Natural killer cell treated with Interleukin-12 subunit alpha and Interleukin-12 subunit beta and Interleukin-15 and Interleukin-18, amount 100 ng/mL, for 72 hours (primary cell): ENCODE data around the gene NRXN3. TPM values are rescaled to one million over a fixed set of nuclear protein-coding genes. Genes with fewer than 3 reads are reported as not detected.

ENCODE experiments used
- ATAC-seq, 2 donors: fragments of 150-1000 bp; cut with Tn5 transposase in 1 of 2; sonication (Bioruptor Pico), chemical (Tn5 transposase) in 1 of 2; 2 replicates each; pipeline ENCODE4 v1.10.0; 2021
- DNase-seq: peaks from one replicate; pipeline ENCODE4 v3.0.0; 2022; ENCODE audit warnings: low spot score
- H3K27ac Mint-ChIP-seq, 2 donors: 1 replicate in 1 of 2; 2 replicates in 1 of 2; pipeline ENCODE4 v1.8.0; 2022; ENCODE audit warnings: mixed read lengths in 2 of 2, mild to moderate bottlenecking in 1 of 2, moderate library complexity in 1 of 2
- H3K27me3 Mint-ChIP-seq, 2 donors: 1 replicate in 1 of 2; 2 replicates in 1 of 2; pipeline ENCODE4 v1.8.0; 2022; ENCODE audit warnings: mixed read lengths in 2 of 2
- H3K36me3 Mint-ChIP-seq: one replicate; pipeline ENCODE4 v1.8.0; 2022; ENCODE audit warnings: mixed read lengths
- H3K4me1 Mint-ChIP-seq, 2 donors: 1 replicate in 1 of 2; 2 replicates in 1 of 2; pipeline ENCODE4 v1.8.0; 2022; ENCODE audit warnings: low read depth in 2 of 2, mixed read lengths in 2 of 2, mild to moderate bottlenecking in 1 of 2
- H3K4me3 Mint-ChIP-seq: one replicate; pipeline ENCODE4 v1.8.0; 2022; ENCODE audit warnings: mixed read lengths
- H3K9me3 Mint-ChIP-seq: 2 replicates; pipeline ENCODE4 v1.8.0; 2022; ENCODE audit warnings: mixed read lengths
- total RNA-seq, 2 donors: library from RNA; stranded (reverse); gene quantifications; one replicate each; pipeline ENCODE4 v1.2.3, GENCODE V29; 2022

Gene NRXN3
- total RNA-seq, 2 donors from 2014 or later: not detected

DNA sequence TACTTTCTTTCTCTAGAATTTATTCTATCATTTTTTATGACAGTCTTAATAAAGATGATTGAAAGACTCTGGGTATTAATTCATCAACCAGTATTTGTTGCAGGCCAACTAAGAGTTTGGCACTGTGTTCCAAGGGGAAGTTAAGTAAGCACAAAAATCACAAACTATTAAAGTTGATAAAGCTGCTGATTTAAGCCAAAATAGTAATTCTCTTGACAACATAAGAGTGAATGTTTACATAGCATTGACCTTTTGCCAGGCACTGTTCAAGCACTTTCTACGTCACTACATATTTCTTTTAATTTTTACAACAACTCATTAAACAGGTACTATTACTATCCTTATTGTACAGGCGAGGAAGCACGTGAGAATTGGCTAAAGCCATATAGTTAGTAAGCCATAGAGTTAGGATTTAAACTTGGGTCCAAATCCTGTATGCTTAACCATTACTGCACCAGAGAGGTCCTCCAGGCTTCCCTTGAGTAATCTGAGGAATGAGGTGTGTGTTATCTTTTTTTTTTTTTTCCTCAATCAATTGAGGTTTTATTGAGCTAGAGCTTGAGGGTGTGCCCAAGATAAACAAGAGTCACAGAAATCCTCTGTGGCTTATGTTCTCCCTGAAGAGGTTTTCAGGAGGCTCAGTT, 1031.5 kb downstream of the NRXN3 start:
- DNase-seq (no peak), ATAC-seq (no peak)
- no peak overlapping the region for H3K27ac Mint-ChIP-seq

GRCh38 chr14:79204591-79204990, 1034.4 kb downstream of the NRXN3 start:
- Mint-ChIP-seq H3K27me3 (no peaks in the 10 kb centered on the region), H3K4me1 (no peaks in the 10 kb centered on the region), H3K9me3 (peaks cover 10% of the 10 kb centered on the region), H3K36me3 (no peaks in the 10 kb centered on the region), H3K27ac (no peak overlapping the region), H3K4me3 (no peak overlapping the region)
- ATAC-seq (no peak), DNase-seq (no peak)

More for the DNA sequence above, 1031.5 kb downstream of the NRXN3 start:
- H3K36me3 Mint-ChIP-seq: no peaks in the 10 kb centered on the region
- no peaks in the 10 kb centered on the region for H3K27me3 Mint-ChIP-seq
- no peak overlapping the region for H3K4me3 Mint-ChIP-seq
- peaks cover 16% of the 10 kb centered on the region for H3K9me3 Mint-ChIP-seq
- no peaks in the 10 kb centered on the region for H3K4me1 Mint-ChIP-seq

- no peak overlapping the region for H3K27ac Mint-ChIP-seq
- ATAC-seq: no peak
- no peaks in the 10 kb centered on the region for H3K27me3 Mint-ChIP-seq
- H3K4me1 Mint-ChIP-seq: no peaks in the 10 kb centered on the region
- no peak overlapping the region for H3K4me3 Mint-ChIP-seq
- peaks cover 6% of the 10 kb centered on the region for H3K9me3 Mint-ChIP-seq
- no peaks in the 10 kb centered on the region for H3K36me3 Mint-ChIP-seq
- no peak for DNase-seq
Observed at GRCh38 chr14:79209418-79209817, 1039.2 kb downstream of the NRXN3 start.

DNA sequence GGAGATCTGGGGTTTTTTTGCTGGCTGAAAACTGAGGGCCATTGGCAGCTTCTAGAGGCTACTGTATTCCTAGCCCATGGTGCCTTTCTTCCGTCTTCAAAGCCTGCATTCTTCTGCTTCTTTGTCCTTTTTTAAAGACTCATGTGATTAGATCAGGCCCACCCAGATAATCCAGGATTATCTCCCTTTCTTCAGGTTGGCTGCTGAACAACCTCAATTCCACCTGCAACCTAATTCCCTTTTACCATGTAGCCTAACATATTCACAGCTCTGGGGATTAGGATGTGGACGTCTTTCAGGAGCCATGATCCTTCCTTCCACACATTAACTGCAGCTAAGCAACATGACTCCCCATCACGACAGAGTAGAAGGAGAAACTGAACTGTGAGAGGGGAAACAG, 1055.6 kb downstream of the NRXN3 start:
- Mint-ChIP-seq H3K4me3 (no peak overlapping the region), H3K9me3 (peaks cover 4% of the 10 kb centered on the region), H3K27me3 (no peaks in the 10 kb centered on the region), H3K4me1 (no peaks in the 10 kb centered on the region), H3K27ac (no peak overlapping the region), H3K36me3 (no peaks in the 10 kb centered on the region)
- no peak for ATAC-seq
- no peak for DNase-seq

DNA sequence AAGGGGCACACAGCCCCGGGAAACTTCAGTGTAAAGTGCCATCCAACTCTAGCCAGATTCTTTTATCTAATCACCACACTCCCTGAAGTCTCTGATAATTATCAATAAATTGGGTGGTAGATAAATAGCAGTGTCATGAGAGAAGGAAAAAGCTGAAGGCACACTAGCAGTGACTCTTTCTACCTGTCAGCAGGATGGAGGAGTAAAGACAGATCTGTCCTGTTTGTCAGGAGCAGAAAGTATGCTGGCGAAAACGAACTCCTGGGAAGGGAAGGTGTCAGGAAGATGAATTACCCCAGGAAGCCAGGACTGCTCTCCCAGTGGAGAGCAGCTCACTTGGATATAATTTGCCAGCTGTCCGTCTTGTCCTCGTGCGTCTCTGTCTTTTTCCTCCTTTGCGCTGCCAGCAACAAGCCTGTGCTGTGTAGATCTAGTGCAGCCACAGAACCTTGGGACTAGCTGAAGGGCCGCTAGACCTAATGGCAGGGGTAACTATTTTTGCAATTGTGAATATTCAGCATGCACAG, 1059.3 kb downstream of the NRXN3 start:
- no peak overlapping the region for H3K27ac Mint-ChIP-seq
- no peaks in the 10 kb centered on the region for H3K36me3 Mint-ChIP-seq
- H3K9me3 Mint-ChIP-seq: peaks cover 3% of the 10 kb centered on the region
- H3K27me3 Mint-ChIP-seq: no peaks in the 10 kb centered on the region
- H3K4me1 Mint-ChIP-seq: no peaks in the 10 kb centered on the region
- DNase-seq (no peak), ATAC-seq (no peak)
- no peak overlapping the region for H3K4me3 Mint-ChIP-seq

GRCh38 chr14:79242666-79243065, 1072.5 kb downstream of the NRXN3 start:
- ATAC-seq (no peak), DNase-seq (no peak)
- Mint-ChIP-seq H3K36me3 (no peaks in the 10 kb centered on the region), H3K4me3 (no peak overlapping the region), H3K27ac (no peak overlapping the region), H3K27me3 (no peaks in the 10 kb centered on the region), H3K4me1 (no peaks in the 10 kb centered on the region), H3K9me3 (peaks cover 19% of the 10 kb centered on the region)

GRCh38 chr14:79246173-79246572, 1076.0 kb downstream of the NRXN3 start:
- DNase-seq: no peak
- Mint-ChIP-seq H3K9me3 (peaks cover 16% of the 10 kb centered on the region), H3K27me3 (no peaks in the 10 kb centered on the region), H3K27ac (no peak overlapping the region), H3K4me1 (no peaks in the 10 kb centered on the region), H3K4me3 (no peak overlapping the region), H3K36me3 (no peaks in the 10 kb centered on the region)
- ATAC-seq: no peak

GRCh38 chr14:79248126-79248525, 1078.0 kb downstream of the NRXN3 start:
- Mint-ChIP-seq H3K9me3 (peaks cover 15% of the 10 kb centered on the region), H3K27ac (no peak overlapping the region), H3K27me3 (no peaks in the 10 kb centered on the region), H3K36me3 (no peaks in the 10 kb centered on the region), H3K4me1 (no peaks in the 10 kb centered on the region), H3K4me3 (no peak overlapping the region)
- DNase-seq (no peak), ATAC-seq (no peak)

DNA sequence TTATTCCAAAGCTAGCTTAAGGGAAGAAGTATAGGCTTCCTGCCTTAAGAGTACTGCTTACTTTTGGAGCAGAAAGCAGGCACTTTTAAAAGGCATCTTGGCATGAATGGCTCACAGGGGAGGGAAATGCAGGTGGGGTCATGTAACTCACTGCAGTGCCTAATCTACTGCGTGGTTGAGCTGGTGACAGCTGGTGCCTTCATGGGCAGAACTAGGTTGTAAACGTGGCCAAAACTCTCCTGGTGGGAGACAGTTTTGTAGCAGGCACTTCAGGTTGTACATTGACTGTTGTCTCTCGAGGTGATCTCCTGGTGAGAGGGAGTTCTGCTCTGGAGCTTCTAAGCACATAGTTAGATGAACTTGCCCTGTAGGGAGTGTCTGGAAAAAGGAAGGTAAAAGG, 1078.6 kb downstream of the NRXN3 start:
- no peaks in the 10 kb centered on the region for H3K27me3 Mint-ChIP-seq
- ATAC-seq (no peak), DNase-seq (no peak)
- no peaks in the 10 kb centered on the region for H3K36me3 Mint-ChIP-seq
- peaks cover 15% of the 10 kb centered on the region for H3K9me3 Mint-ChIP-seq
- H3K4me1 Mint-ChIP-seq: no peaks in the 10 kb centered on the region
- H3K27ac Mint-ChIP-seq: no peak overlapping the region
- no peak overlapping the region for H3K4me3 Mint-ChIP-seq

DNA sequence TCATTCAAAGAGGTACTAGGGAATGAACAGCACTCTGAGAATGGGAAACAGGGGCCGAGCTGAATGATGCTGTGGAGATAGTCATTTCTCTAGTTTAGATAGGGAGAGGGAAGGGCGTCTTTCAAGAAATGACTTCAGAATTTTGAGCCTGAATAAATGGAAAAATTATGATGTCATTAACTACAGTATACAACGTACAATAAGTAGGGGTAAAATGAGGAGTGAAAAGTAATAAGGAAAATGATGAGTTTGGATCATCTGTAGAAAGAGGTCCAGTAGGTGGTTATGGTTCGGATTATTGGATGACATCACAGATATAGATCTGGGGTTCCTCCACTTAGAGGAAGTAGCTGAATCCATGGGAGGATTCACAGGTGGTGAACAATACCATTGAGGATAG, 1081.1 kb downstream of the NRXN3 start:
- H3K4me3 Mint-ChIP-seq: no peak overlapping the region
- H3K27ac Mint-ChIP-seq: no peak overlapping the region
- H3K9me3 Mint-ChIP-seq: peaks cover 21% of the 10 kb centered on the region
- DNase-seq (no peak), ATAC-seq (no peak)
- H3K36me3 Mint-ChIP-seq: peaks cover 4% of the 10 kb centered on the region
- no peaks in the 10 kb centered on the region for H3K27me3 Mint-ChIP-seq
- H3K4me1 Mint-ChIP-seq: no peaks in the 10 kb centered on the region

DNA sequence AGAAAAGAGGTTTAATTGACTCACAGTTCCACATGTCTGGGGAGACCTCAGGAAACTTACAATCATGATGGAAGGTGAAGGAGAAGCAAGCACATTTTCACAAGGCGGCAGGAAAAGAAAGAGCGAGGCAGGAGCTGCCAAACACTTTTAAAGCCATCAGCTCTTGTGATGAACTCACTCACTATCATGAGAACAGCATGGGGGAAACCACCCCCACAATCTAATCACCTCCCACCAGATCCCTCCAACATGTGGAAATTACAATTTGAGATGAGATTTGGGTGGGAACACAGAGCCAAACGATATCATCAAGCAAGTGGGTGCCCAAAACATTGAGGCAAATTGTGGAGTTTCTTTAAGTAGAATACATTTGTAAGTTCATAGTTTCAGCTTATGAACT, 1083.4 kb downstream of the NRXN3 start:
- Mint-ChIP-seq H3K9me3 (peaks cover 20% of the 10 kb centered on the region), H3K36me3 (peaks cover 4% of the 10 kb centered on the region), H3K4me1 (no peaks in the 10 kb centered on the region), H3K27me3 (no peaks in the 10 kb centered on the region), H3K4me3 (no peak overlapping the region), H3K27ac (no peak overlapping the region)
- DNase-seq (no peak), ATAC-seq (no peak)

GRCh38 chr14:79254069-79254775, 1084.0 kb downstream of the NRXN3 start:
- H3K4me1 Mint-ChIP-seq: no peaks in the 10 kb centered on the region
- DNase-seq (no peak), ATAC-seq (no peak)
- H3K9me3 Mint-ChIP-seq: peaks cover 16% of the 10 kb centered on the region
- no peak overlapping the region for H3K4me3 Mint-ChIP-seq
- no peak overlapping the region for H3K27ac Mint-ChIP-seq
- H3K36me3 Mint-ChIP-seq: peaks cover 4% of the 10 kb centered on the region
- no peaks in the 10 kb centered on the region for H3K27me3 Mint-ChIP-seq

GRCh38 chr14:79256380-79256779, 1086.2 kb downstream of the NRXN3 start:
- ATAC-seq: no peak
- H3K4me1 Mint-ChIP-seq: no peaks in the 10 kb centered on the region
- peaks cover 4% of the 10 kb centered on the region for H3K36me3 Mint-ChIP-seq
- no peak overlapping the region for H3K27ac Mint-ChIP-seq
- H3K4me3 Mint-ChIP-seq: no peak overlapping the region
- no peaks in the 10 kb centered on the region for H3K27me3 Mint-ChIP-seq
- DNase-seq: no peak
- H3K9me3 Mint-ChIP-seq: peaks cover 16% of the 10 kb centered on the region

GRCh38 chr14:79260406-79260805, 1090.2 kb downstream of the NRXN3 start:
- H3K27me3 Mint-ChIP-seq: no peaks in the 10 kb centered on the region
- DNase-seq: no peak
- peaks cover 4% of the 10 kb centered on the region for H3K36me3 Mint-ChIP-seq
- no peak overlapping the region for H3K4me3 Mint-ChIP-seq
- no peak overlapping the region for H3K27ac Mint-ChIP-seq
- no peak for ATAC-seq
- peaks cover 13% of the 10 kb centered on the region for H3K9me3 Mint-ChIP-seq
- H3K4me1 Mint-ChIP-seq: no peaks in the 10 kb centered on the region
